Keratinocyte (primary cell): Measurements from ENCODE around the gene UNKL.

Experiments used
- EZH2 ChIP-seq: IDR thresholded peaks from one replicate; pipeline ENCODE4 v1.6.1; 2012; ENCODE audit warnings: inconsistent platforms, mild to moderate bottlenecking, low read length, moderate library complexity
- TF ChIP-seq, protein P1 (sequence below), 3 experiments: IDR thresholded peaks in 1 of 3; conservative IDR thresholded peaks in 1 of 3; optimal IDR thresholded peaks in 1 of 3; 2 replicates in 2 of 3; 3 replicates in 1 of 3; pipeline versions ENCODE3 to v1.5.1; 2011; ENCODE audit warnings: low read length in 3 of 3, mild to moderate bottlenecking in 3 of 3, moderate library complexity in 2 of 3, control low read depth in 1 of 3, inconsistent platforms in 1 of 3; ENCODE audit not compliant: insufficient read depth in 2 of 3; ENCODE audit errors: extremely low read depth in 1 of 3

DNA sequence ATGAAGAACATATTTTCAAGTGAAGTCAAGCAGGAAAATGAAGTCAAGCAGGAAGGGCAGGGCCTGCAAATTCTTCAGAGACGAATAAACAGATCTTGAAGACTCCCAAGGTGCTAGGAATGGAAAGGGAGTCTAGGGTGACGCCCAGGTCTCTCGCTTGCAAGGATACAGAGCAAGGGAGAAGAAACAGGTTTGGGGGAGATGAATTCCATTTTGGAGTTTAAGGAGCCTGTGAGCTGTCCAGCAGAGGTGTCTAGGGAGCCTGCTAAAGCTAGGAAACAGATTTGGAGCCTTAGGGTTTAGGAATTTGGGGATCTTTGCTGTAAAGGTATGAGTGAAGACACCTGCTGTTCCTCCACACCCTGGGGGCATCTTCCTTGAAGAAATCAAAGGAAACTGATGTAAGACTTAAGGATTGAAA is 2.0 kb upstream of the UNKL start:
- TF ChIP-seq, protein P1, sequence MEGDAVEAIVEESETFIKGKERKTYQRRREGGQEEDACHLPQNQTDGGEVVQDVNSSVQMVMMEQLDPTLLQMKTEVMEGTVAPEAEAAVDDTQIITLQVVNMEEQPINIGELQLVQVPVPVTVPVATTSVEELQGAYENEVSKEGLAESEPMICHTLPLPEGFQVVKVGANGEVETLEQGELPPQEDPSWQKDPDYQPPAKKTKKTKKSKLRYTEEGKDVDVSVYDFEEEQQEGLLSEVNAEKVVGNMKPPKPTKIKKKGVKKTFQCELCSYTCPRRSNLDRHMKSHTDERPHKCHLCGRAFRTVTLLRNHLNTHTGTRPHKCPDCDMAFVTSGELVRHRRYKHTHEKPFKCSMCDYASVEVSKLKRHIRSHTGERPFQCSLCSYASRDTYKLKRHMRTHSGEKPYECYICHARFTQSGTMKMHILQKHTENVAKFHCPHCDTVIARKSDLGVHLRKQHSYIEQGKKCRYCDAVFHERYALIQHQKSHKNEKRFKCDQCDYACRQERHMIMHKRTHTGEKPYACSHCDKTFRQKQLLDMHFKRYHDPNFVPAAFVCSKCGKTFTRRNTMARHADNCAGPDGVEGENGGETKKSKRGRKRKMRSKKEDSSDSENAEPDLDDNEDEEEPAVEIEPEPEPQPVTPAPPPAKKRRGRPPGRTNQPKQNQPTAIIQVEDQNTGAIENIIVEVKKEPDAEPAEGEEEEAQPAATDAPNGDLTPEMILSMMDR (optimal IDR thresholded peaks at IDR 0.05 in 1 of 3, IDR thresholded peaks at IDR 0.05 in 1 of 3, conservative IDR thresholded peaks at IDR 0.05 in 1 of 3; ENCODE audit: extremely low read depth in 1 of 3, insufficient read depth in 2 of 3, low read length in 3 of 3): no peak
- no peak for TF ChIP-seq EZH2
